ENCODE measurements around the gene USP54. TPM values are rescaled to one million over a fixed set of nuclear protein-coding genes. Genes with fewer than 3 reads are reported as not detected.
"Not testable (repeated sequence)": the region's sequence is repeated elsewhere in the genome, so short reads cannot be mapped to it uniquely, and the experiment has no call there.

The USP54 gene
- total and polyA plus RNA-seq, 2 donors (not counting 3 experiments of a cell fraction or from before 2014, with no cell fraction given): 9.3 to 14.2 TPM

GRCh38 chr10:73620974-73621373 lies 29.8 kb upstream of the USP54 start:
- DNase-seq (ENCODE audit: low read depth, low spot score); H3K4me2 ChIP-seq (ENCODE audit: insufficient read depth, low read length); POLR2A ChIA-PET; H2AFZ ChIP-seq (ENCODE audit: low read depth, low read length); H3K27me3 ChIP-seq (ENCODE audit: control insufficient read depth in 2 of 2, insufficient read depth in 2 of 2, low read length in 2 of 2); BruUV-seq (replicated peaks); H3K9me1 ChIP-seq (replicated peaks; ENCODE audit: control insufficient read depth, extremely low read depth, insufficient read depth, low read length); H3K4me1 ChIP-seq (ENCODE audit: control insufficient read depth, extremely low read depth, insufficient read depth, low read length); H3K9me3 ChIP-seq (replicated peaks; ENCODE audit: control insufficient read depth, insufficient read depth, low read length); H3K79me2 ChIP-seq (ENCODE audit: control insufficient read depth, insufficient read depth, low read length); CTCF ChIA-PET; H3K4me3 ChIP-seq (replicated peaks in 1 of 3; ENCODE audit: insufficient read depth in 1 of 3, low read depth in 1 of 3, low read length in 3 of 3); H3K9ac ChIP-seq (replicated peaks; ENCODE audit: extremely low read depth, insufficient read depth, low read length); H4K20me1 ChIP-seq (replicated peaks; ENCODE audit: control insufficient read depth, extremely low read depth, insufficient read depth, low read length); intact Hi-C loops (cut with micrococcal nuclease); H3K27ac ChIP-seq (ENCODE audit: insufficient read depth, low read depth, low read length); H3K36me3 ChIP-seq (ENCODE audit: control insufficient read depth in 2 of 2, extremely low read depth in 1 of 2, insufficient read depth in 2 of 2, low read length in 2 of 2); FAIRE-seq: not testable (repeated sequence)
- dilution Hi-C loops (cut with MboI; ENCODE audit: extremely low pct_ligation_motif_present, low sequenced_read_pairs): loop anchor here (10.0 kb wide), 1 partner anchor 86 kb away; no protein-coding TSS in a partner anchor

GRCh38 chr10:73617143-73617542 lies 26.0 kb upstream of the USP54 start:
- POLR2A ChIA-PET: interaction anchor here (0.6 kb wide), 1 partner anchor 9 kb away, joined by 3 read pairs; no protein-coding TSS in a partner anchor
- dilution Hi-C loops (cut with MboI; ENCODE audit: extremely low pct_ligation_motif_present, low sequenced_read_pairs); H2AFZ ChIP-seq (ENCODE audit: low read depth, low read length): not testable (repeated sequence)

GRCh38 chr10:73614720-73615119 lies 23.6 kb upstream of the USP54 start:
- Histone ChIP-seq H3K9me1 (replicated peaks; ENCODE audit: control insufficient read depth, extremely low read depth, insufficient read depth, low read length) (no peaks in the 10 kb centered on the region), H3K27me3 (ENCODE audit: control insufficient read depth in 2 of 2, insufficient read depth in 2 of 2, low read length in 2 of 2) (no peaks in the 10 kb centered on the region), H3K27ac (ENCODE audit: insufficient read depth, low read depth, low read length) (no peak overlapping the region), H3K79me2 (ENCODE audit: control insufficient read depth, insufficient read depth, low read length) (no peaks in the 10 kb centered on the region), H3K36me3 (ENCODE audit: control insufficient read depth in 2 of 2, extremely low read depth in 1 of 2, insufficient read depth in 2 of 2, low read length in 2 of 2) (no peaks in the 10 kb centered on the region), H3K4me3 (replicated peaks in 1 of 3; ENCODE audit: insufficient read depth in 1 of 3, low read depth in 1 of 3, low read length in 3 of 3) (no peak overlapping the region), H3K4me1 (ENCODE audit: control insufficient read depth, extremely low read depth, insufficient read depth, low read length) (no peaks in the 10 kb centered on the region), H3K9ac (replicated peaks; ENCODE audit: extremely low read depth, insufficient read depth, low read length) (no peak overlapping the region), H3K4me2 (ENCODE audit: insufficient read depth, low read length) (no peak overlapping the region), H4K20me1 (replicated peaks; ENCODE audit: control insufficient read depth, extremely low read depth, insufficient read depth, low read length) (no peaks in the 10 kb centered on the region), H2AFZ (ENCODE audit: low read depth, low read length) (no peak overlapping the region), H3K9me3 (replicated peaks; ENCODE audit: control insufficient read depth, insufficient read depth, low read length) (no peaks in the 10 kb centered on the region)
- BruUV-seq (replicated peaks): no TSS peak
- FAIRE-seq (no peak), DNase-seq (ENCODE audit: low read depth, low spot score) (no peak)
- POLR2A ChIA-PET: no interaction called here
- CTCF ChIA-PET: no interaction called here
- TF ChIP-seq EZH2 (IDR thresholded peaks at IDR 0.05; ENCODE audit: borderline replicate concordance, low read depth, low read length, severe bottlenecking): no peak
- no peak for TF ChIP-seq GATA2 (IDR thresholded peaks at IDR 0.05; ENCODE audit: insufficient read depth, insufficient read length, low read depth, low read length)
- no peak for TF ChIP-seq MAX (IDR thresholded peaks at IDR 0.05; ENCODE audit: insufficient read depth, insufficient read length)
- no peak for TF ChIP-seq JUN (IDR thresholded peaks at IDR 0.05; ENCODE audit: borderline replicate concordance, insufficient read depth, insufficient read length, low read depth)
- no peak for TF ChIP-seq POLR2A (IDR thresholded peaks at IDR 0.05; ENCODE audit: low read depth, low read length)
- TF ChIP-seq POLR2AphosphoS5 (IDR thresholded peaks at IDR 0.05; ENCODE audit: insufficient read depth, low read depth, low read length): no peak
- no peak for TF ChIP-seq FOS (IDR thresholded peaks at IDR 0.05; ENCODE audit: borderline replicate concordance, insufficient read depth, low read length)
- no peak for TF ChIP-seq CTCF (IDR thresholded peaks at IDR 0.05; ENCODE audit: extremely low read depth in 1 of 2, insufficient read depth in 1 of 2, low read depth in 1 of 2, low read length in 2 of 2)
- dilution Hi-C loops (cut with MboI; ENCODE audit: extremely low pct_ligation_motif_present, low sequenced_read_pairs): no loop called here
- intact Hi-C loops (cut with micrococcal nuclease): no loop called here

More at GRCh38 chr10:73617143-73617542, 26.0 kb upstream of the USP54 start:
- BruUV-seq (replicated peaks); H3K9me3 ChIP-seq (replicated peaks; ENCODE audit: control insufficient read depth, insufficient read depth, low read length); H3K4me2 ChIP-seq (ENCODE audit: insufficient read depth, low read length); H3K4me3 ChIP-seq (replicated peaks in 1 of 3; ENCODE audit: insufficient read depth in 1 of 3, low read depth in 1 of 3, low read length in 3 of 3); DNase-seq (ENCODE audit: low read depth, low spot score); H3K79me2 ChIP-seq (ENCODE audit: control insufficient read depth, insufficient read depth, low read length); H3K9me1 ChIP-seq (replicated peaks; ENCODE audit: control insufficient read depth, extremely low read depth, insufficient read depth, low read length); H3K27ac ChIP-seq (ENCODE audit: insufficient read depth, low read depth, low read length); H3K27me3 ChIP-seq (ENCODE audit: control insufficient read depth in 2 of 2, insufficient read depth in 2 of 2, low read length in 2 of 2); intact Hi-C loops (cut with micrococcal nuclease); H3K9ac ChIP-seq (replicated peaks; ENCODE audit: extremely low read depth, insufficient read depth, low read length); H3K36me3 ChIP-seq (ENCODE audit: control insufficient read depth in 2 of 2, extremely low read depth in 1 of 2, insufficient read depth in 2 of 2, low read length in 2 of 2); H4K20me1 ChIP-seq (replicated peaks; ENCODE audit: control insufficient read depth, extremely low read depth, insufficient read depth, low read length); CTCF ChIA-PET; H3K4me1 ChIP-seq (ENCODE audit: control insufficient read depth, extremely low read depth, insufficient read depth, low read length); FAIRE-seq: not testable (repeated sequence)

All from endothelial cell of umbilical vein (primary cell).